DND-41 (cell line): Measurements from ENCODE around the gene AGK.

Experiments
- EZH2 ChIP-seq: IDR thresholded peaks from 3 replicates; pipeline ENCODE4 v1.6.1; 2012; ENCODE audit warnings: borderline replicate concordance, low read depth, mild to moderate bottlenecking, moderate library complexity, low read length, inconsistent platforms; ENCODE audit not compliant: severe bottlenecking
- TF ChIP-seq, protein P1 (sequence below): IDR thresholded peaks from 2 replicates; pipeline ENCODE4 v1.5.1; 2012; ENCODE audit warnings: borderline replicate concordance, low read length, moderate library complexity, mild to moderate bottlenecking; ENCODE audit not compliant: poor library complexity, severe bottlenecking; ENCODE audit errors: extremely low read depth

DNA sequence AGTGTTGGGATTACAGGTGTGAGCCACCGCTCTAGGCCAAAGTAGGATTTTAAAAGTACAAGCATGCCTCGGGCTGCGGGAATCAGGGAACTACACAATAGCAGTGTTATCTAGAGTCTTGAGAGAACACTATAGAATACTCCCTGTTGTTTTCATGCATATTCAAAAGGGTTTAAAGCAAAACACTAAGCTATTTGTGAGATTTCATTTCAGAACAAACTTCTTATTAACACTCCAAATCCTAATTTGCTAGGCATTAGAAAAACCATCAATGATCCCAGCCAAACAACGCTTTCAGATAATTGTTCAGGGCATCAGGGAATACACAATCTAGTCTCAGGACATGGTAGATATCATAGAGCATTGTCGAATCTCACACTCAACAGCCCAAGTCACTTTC, 136.8 kb downstream of the AGK start:
- TF ChIP-seq, protein P1, sequence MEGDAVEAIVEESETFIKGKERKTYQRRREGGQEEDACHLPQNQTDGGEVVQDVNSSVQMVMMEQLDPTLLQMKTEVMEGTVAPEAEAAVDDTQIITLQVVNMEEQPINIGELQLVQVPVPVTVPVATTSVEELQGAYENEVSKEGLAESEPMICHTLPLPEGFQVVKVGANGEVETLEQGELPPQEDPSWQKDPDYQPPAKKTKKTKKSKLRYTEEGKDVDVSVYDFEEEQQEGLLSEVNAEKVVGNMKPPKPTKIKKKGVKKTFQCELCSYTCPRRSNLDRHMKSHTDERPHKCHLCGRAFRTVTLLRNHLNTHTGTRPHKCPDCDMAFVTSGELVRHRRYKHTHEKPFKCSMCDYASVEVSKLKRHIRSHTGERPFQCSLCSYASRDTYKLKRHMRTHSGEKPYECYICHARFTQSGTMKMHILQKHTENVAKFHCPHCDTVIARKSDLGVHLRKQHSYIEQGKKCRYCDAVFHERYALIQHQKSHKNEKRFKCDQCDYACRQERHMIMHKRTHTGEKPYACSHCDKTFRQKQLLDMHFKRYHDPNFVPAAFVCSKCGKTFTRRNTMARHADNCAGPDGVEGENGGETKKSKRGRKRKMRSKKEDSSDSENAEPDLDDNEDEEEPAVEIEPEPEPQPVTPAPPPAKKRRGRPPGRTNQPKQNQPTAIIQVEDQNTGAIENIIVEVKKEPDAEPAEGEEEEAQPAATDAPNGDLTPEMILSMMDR = no peak
- TF ChIP-seq EZH2 = no peak
